HFFc6 (cell line): ENCODE measurements around the gene LRP1B. TPM values are rescaled to one million over a fixed set of nuclear protein-coding genes. Genes with fewer than 3 reads are reported as not detected.
"Not testable (repeated sequence)": the region's sequence is repeated elsewhere in the genome, so short reads cannot be mapped to it uniquely, and the experiment has no call there.

ENCODE experiments used
- DNase-seq: peaks from one replicate; pipeline ENCODE4 v3.0.0-alpha.2; 2018
- H3K27ac Mint-ChIP-seq: 2 replicates; pipeline ENCODE4 v1.8.0; 2020; ENCODE audit warnings: mild to moderate bottlenecking, mixed read lengths
- H3K27me3 Mint-ChIP-seq: 2 replicates; pipeline ENCODE4 v1.8.0; 2021; ENCODE audit warnings: mild to moderate bottlenecking, moderate library complexity, mixed read lengths; ENCODE audit not compliant: insufficient read depth
- H3K36me3 Mint-ChIP-seq: 2 replicates; pipeline ENCODE4 v1.8.0; 2021; ENCODE audit warnings: low read depth, mixed read lengths
- H3K4me1 Mint-ChIP-seq: 2 replicates; pipeline ENCODE4 v1.8.0; 2020; ENCODE audit warnings: low read depth, mixed read lengths
- H3K4me3 Mint-ChIP-seq: 2 replicates; pipeline ENCODE4 v1.8.0; 2020; ENCODE audit warnings: mild to moderate bottlenecking, moderate library complexity, mixed read lengths
- H3K9me3 Mint-ChIP-seq: 2 replicates; pipeline ENCODE4 v1.8.0; 2020; ENCODE audit warnings: mild to moderate bottlenecking, mixed read lengths
- total RNA-seq, 6 experiments: library from RNA; stranded (reverse); fragmentation: NEBNext Ultra II Directional; extraction: Animal tissue kit (Norgen Biotek cat#: 25700); gene quantifications; 2 replicates in 1 of 6; 3 replicates in 5 of 6; pipeline ENCODE4 v1.2.3, GENCODE V29; 2021
- TF ChIP-seq, protein P1 (sequence below): fragments of 200-600 bp; sonication (generic); IDR thresholded peaks from 2 replicates; pipeline ENCODE4 v1.5.0; 2021; ENCODE audit warnings: antibody characterized with exemption, mild to moderate bottlenecking

LRP1B gene
- total RNA-seq, 6 experiments from 2014 or later: not detected

- Mint-ChIP-seq H3K36me3 (no peaks in the 10 kb centered on the region), H3K27ac (no peak overlapping the region), H3K9me3 (peaks cover 30% of the 10 kb centered on the region), H3K4me1 (no peaks in the 10 kb centered on the region), H3K27me3 (no peaks in the 10 kb centered on the region), H3K4me3 (no peak overlapping the region)
- no peak for DNase-seq
- TF ChIP-seq, protein P1, sequence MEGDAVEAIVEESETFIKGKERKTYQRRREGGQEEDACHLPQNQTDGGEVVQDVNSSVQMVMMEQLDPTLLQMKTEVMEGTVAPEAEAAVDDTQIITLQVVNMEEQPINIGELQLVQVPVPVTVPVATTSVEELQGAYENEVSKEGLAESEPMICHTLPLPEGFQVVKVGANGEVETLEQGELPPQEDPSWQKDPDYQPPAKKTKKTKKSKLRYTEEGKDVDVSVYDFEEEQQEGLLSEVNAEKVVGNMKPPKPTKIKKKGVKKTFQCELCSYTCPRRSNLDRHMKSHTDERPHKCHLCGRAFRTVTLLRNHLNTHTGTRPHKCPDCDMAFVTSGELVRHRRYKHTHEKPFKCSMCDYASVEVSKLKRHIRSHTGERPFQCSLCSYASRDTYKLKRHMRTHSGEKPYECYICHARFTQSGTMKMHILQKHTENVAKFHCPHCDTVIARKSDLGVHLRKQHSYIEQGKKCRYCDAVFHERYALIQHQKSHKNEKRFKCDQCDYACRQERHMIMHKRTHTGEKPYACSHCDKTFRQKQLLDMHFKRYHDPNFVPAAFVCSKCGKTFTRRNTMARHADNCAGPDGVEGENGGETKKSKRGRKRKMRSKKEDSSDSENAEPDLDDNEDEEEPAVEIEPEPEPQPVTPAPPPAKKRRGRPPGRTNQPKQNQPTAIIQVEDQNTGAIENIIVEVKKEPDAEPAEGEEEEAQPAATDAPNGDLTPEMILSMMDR: no peak
Measured at GRCh38 chr2:141835103-141835502, 295.7 kb downstream of the LRP1B start.

- H3K27ac Mint-ChIP-seq: no peak overlapping the region
- H3K4me3 Mint-ChIP-seq: no peak overlapping the region
- no peak for DNase-seq
- no peaks in the 10 kb centered on the region for H3K36me3 Mint-ChIP-seq
- TF ChIP-seq, protein P1: no peak
- no peaks in the 10 kb centered on the region for H3K4me1 Mint-ChIP-seq
- no peaks in the 10 kb centered on the region for H3K27me3 Mint-ChIP-seq
- peaks cover 37% of the 10 kb centered on the region for H3K9me3 Mint-ChIP-seq
Measured at GRCh38 chr2:141828761-141829160, 302.1 kb downstream of the LRP1B start.

DNA sequence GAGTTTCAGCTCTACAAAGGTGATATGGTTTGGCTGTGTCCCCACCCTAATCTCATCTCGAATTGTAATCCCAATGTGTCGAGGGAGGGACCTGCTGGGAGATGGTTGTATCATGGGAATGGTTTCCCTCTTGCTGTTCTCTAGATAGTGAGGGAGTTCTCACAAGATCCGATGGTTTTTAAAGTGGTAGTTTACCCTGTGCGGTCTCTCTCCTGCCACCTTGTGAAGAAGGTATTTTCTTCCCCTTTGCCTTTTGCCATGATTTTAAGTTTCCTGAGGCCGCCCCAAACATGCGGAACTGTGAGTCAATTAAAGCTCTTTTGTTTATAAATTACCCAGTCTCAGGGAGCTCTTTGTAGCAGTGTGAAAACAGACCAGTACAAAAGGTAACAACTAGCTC lies 306.0 kb downstream of the LRP1B start:
- Mint-ChIP-seq H3K9me3 (peaks cover 40% of the 10 kb centered on the region), H3K27ac (no peak overlapping the region), H3K27me3 (no peaks in the 10 kb centered on the region), H3K4me1 (no peaks in the 10 kb centered on the region), H3K36me3 (no peaks in the 10 kb centered on the region), H3K4me3 (no peak overlapping the region)
- TF ChIP-seq, protein P1: no peak
- no peak for DNase-seq

DNA sequence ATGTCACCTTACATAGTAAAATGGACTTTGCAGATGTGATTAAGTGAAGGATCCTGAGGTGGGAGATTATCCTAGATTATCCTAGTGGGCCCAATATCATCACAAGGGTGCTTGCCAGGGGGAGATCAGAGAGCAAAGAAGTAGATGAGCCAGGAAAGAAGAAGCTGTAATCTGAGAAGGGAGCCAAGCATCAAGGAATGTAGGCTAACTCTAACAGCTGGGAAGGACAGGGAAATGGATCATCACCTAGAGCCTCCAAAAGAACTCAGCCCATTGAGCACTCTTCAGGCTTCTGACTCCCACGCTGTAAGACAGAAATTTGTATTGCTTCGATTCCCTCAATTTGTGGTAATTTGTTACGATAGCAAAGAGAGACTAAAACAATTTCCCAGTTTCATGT lies 309.9 kb downstream of the LRP1B start:
- DNase-seq: no peak
- H3K9me3 Mint-ChIP-seq: peaks cover 36% of the 10 kb centered on the region
- no peaks in the 10 kb centered on the region for H3K36me3 Mint-ChIP-seq
- no peaks in the 10 kb centered on the region for H3K27me3 Mint-ChIP-seq
- no peaks in the 10 kb centered on the region for H3K4me1 Mint-ChIP-seq
- TF ChIP-seq, protein P1: no peak
- H3K4me3 Mint-ChIP-seq: no peak overlapping the region
- H3K27ac Mint-ChIP-seq: no peak overlapping the region

GRCh38 chr2:141815320-141815719 lies 315.5 kb downstream of the LRP1B start:
- H3K27me3 Mint-ChIP-seq, H3K36me3 Mint-ChIP-seq, H3K27ac Mint-ChIP-seq: not testable (repeated sequence)

GRCh38 chr2:141814150-141814549 lies 316.7 kb downstream of the LRP1B start:
- Mint-ChIP-seq H3K9me3 (peaks cover 61% of the 10 kb centered on the region), H3K27me3 (no peaks in the 10 kb centered on the region), H3K27ac (no peak overlapping the region), H3K36me3 (peaks cover 6% of the 10 kb centered on the region), H3K4me3 (no peak overlapping the region), H3K4me1 (no peaks in the 10 kb centered on the region)
- no peak for DNase-seq
- TF ChIP-seq, protein P1: no peak

More at GRCh38 chr2:141815320-141815719, 315.5 kb downstream of the LRP1B start:
- peaks cover 53% of the 10 kb centered on the region for H3K9me3 Mint-ChIP-seq
- H3K4me3 Mint-ChIP-seq, H3K4me1 Mint-ChIP-seq, DNase-seq: not testable (repeated sequence)
